Activated T-cell treated with anti-CD3 and anti-CD28 coated beads, Interleukin-2, amount 50 U/mL, for 24 hours (primary cell): Measurements from ENCODE around the gene ANGPTL8.

Experiments
- DNase-seq: peaks from one replicate; pipeline ENCODE4 v3.0.0-alpha.2; 2020
- H3K27ac Mint-ChIP-seq: 2 replicates; pipeline ENCODE4 v1.8.0; 2020; ENCODE audit warnings: mild to moderate bottlenecking, mixed read lengths
- H3K27me3 Mint-ChIP-seq: 2 replicates; pipeline ENCODE4 v1.8.0; 2020; ENCODE audit warnings: mixed read lengths
- H3K36me3 Mint-ChIP-seq: 2 replicates; pipeline ENCODE4 v1.8.0; 2020; ENCODE audit warnings: low read depth, mixed read lengths
- H3K4me1 Mint-ChIP-seq: 2 replicates; pipeline ENCODE4 v1.8.0; 2020; ENCODE audit warnings: low read depth, mixed read lengths
- H3K4me3 Mint-ChIP-seq: 2 replicates; pipeline ENCODE4 v1.8.0; 2020; ENCODE audit warnings: mild to moderate bottlenecking, moderate library complexity, mixed read lengths
- H3K9me3 Mint-ChIP-seq: 2 replicates; pipeline ENCODE4 v1.8.0; 2020; ENCODE audit warnings: mixed read lengths

Gene ANGPTL8

DNA sequence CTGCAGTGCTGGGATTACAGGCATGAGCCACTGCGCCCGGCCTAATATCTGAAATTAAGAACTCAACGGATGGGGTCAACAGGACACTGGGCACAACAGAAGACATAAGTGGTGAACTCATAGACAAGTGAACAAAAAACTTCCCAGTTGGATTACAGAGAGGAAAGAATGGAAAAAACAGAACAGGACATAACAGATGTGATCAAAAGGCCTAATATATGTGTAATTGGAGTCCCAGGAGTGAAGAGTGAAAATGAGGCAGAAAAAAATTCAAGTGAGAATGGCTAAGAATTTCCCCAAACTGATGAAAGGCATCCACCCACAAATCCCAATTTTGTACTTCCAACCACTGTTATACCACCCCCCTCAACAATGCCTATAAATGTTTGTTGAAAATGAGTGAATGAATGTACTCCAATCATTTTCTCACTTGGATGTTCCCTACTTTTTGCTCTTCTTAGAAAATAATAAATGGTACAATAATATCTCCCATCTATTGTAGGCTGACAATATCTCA is 18.3 kb upstream of the ANGPTL8 start:
- no peak for DNase-seq
- peaks cover 5% of the 10 kb centered on the region for H3K27me3 Mint-ChIP-seq
- no peaks in the 10 kb centered on the region for H3K36me3 Mint-ChIP-seq
- H3K4me3 Mint-ChIP-seq, result no peak overlapping the region
- no peak overlapping the region for H3K27ac Mint-ChIP-seq
- no peaks in the 10 kb centered on the region for H3K4me1 Mint-ChIP-seq
- H3K9me3 Mint-ChIP-seq, result peaks cover 13% of the 10 kb centered on the region

DNA sequence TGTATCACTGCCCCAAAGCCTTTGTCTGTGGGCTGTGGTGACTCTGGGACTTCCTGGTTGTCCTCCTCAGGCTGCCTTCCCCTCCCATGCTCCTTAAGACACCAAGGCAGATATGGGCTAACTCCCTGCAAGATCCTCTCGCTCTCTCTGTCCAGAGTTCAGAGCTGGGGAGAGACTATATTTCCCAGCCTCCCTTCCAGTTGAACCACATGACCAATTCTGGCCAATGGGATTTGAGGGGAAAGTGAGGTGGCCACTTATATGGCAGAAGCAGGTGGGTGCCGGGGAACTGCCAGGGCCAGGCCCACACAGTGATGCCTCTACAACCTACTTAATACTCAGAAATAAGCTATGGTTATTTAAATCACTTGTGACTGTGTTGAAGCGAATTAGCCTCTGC is 16.2 kb upstream of the ANGPTL8 start:
- Mint-ChIP-seq H3K9me3 (peaks cover 13% of the 10 kb centered on the region), H3K27ac (no peak overlapping the region), H3K27me3 (no peaks in the 10 kb centered on the region), H3K4me1 (no peaks in the 10 kb centered on the region), H3K36me3 (no peaks in the 10 kb centered on the region), H3K4me3 (no peak overlapping the region)
- DNase-seq, result no peak

DNA sequence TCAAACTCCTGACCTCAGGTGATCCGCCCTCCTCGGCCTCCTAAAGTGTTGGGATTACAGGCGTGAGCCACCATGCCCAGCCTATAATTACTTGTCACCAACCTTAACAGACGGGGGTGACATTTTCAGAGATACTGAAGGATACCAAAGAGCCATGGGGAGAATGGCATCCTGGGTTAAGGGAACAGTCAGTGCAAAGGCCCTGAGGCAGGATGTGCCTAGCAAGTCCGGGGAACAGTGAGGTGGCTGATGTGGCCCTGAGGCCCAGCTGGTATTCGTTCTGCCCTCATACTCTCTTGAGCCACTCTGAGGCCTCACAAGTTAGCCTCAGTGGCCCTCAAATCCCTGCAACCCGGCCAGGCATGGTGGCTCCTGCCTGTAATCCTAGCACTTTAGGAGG is 15.0 kb upstream of the ANGPTL8 start:
- no peak overlapping the region for H3K4me3 Mint-ChIP-seq
- no peaks in the 10 kb centered on the region for H3K36me3 Mint-ChIP-seq
- H3K27me3 Mint-ChIP-seq, result no peaks in the 10 kb centered on the region
- no peaks in the 10 kb centered on the region for H3K4me1 Mint-ChIP-seq
- no peak for DNase-seq
- peaks cover 13% of the 10 kb centered on the region for H3K9me3 Mint-ChIP-seq
- no peak overlapping the region for H3K27ac Mint-ChIP-seq

DNA sequence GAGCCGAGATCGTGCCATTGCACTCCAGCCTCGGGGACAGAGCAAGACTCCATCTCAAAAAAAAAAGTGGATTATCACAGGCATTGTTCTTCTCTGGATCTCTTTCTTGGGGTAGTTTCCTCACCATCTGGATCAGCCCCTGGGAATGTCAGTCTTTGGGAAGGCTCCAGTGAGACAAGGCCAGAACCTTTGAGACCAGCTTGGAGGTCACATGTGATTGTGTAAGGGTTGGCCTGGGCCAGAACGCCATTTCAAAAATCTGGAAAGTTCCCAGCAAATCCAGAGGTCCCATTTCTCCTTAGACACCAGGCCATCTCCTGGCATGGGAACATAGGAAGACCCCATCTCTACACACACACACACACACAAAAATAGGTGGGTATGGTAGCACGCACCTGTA is 14.2 kb upstream of the ANGPTL8 start:
- no peaks in the 10 kb centered on the region for H3K27me3 Mint-ChIP-seq
- H3K27ac Mint-ChIP-seq, result no peak overlapping the region
- no peak for DNase-seq
- H3K36me3 Mint-ChIP-seq, result no peaks in the 10 kb centered on the region
- no peaks in the 10 kb centered on the region for H3K4me1 Mint-ChIP-seq
- H3K4me3 Mint-ChIP-seq, result no peak overlapping the region
- H3K9me3 Mint-ChIP-seq, result peaks cover 13% of the 10 kb centered on the region

DNA sequence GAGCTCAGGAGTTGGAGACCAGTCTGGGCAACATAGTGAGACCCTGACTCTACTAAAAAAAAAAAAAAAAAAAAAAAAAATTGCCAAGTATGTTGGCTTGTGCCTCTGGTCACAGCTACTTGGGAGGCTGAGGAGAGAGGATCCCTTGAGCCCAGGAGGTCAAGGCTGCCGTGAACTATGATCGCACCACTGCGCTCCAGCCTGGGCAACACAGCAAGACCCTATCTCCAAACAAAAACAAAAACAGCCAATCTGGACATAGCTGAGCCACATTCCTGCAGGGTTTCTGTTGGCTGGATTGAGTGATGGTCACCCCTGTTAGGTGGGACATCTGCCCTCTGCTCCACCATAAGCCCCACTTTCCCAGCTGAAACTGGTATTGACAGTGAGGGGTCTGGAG is 13.6 kb upstream of the ANGPTL8 start:
- DNase-seq, result no peak
- peaks cover 8% of the 10 kb centered on the region for H3K9me3 Mint-ChIP-seq
- H3K36me3 Mint-ChIP-seq, result no peaks in the 10 kb centered on the region
- H3K27ac Mint-ChIP-seq, result no peak overlapping the region
- H3K27me3 Mint-ChIP-seq, result no peaks in the 10 kb centered on the region
- H3K4me3 Mint-ChIP-seq, result no peak overlapping the region
- no peaks in the 10 kb centered on the region for H3K4me1 Mint-ChIP-seq

DNA sequence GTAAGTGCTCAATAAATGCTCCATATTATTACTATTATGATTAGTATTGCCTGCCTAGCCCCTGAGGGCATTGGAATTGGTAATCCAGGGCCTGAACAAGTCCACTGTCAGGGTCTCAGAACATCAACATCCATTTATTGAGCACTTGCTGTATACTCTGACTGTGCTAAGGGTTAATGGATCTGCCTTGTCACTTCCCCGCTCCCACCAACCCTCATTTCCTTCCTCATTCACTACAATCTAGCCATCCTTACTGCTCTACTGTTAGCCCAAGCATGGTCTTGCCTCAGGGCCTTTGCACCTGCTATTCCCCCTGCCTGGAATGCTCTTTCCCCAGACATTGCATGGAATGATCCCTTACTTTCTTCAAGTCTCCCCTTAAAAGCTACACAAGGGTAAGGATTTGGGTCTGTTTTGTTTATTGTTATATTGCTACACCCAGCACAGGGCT is 12.7 kb upstream of the ANGPTL8 start:
- Mint-ChIP-seq H3K4me3 (no peak overlapping the region), H3K27ac (no peak overlapping the region), H3K4me1 (no peaks in the 10 kb centered on the region), H3K9me3 (no peaks in the 10 kb centered on the region), H3K27me3 (no peaks in the 10 kb centered on the region), H3K36me3 (no peaks in the 10 kb centered on the region)
- no peak for DNase-seq

DNA sequence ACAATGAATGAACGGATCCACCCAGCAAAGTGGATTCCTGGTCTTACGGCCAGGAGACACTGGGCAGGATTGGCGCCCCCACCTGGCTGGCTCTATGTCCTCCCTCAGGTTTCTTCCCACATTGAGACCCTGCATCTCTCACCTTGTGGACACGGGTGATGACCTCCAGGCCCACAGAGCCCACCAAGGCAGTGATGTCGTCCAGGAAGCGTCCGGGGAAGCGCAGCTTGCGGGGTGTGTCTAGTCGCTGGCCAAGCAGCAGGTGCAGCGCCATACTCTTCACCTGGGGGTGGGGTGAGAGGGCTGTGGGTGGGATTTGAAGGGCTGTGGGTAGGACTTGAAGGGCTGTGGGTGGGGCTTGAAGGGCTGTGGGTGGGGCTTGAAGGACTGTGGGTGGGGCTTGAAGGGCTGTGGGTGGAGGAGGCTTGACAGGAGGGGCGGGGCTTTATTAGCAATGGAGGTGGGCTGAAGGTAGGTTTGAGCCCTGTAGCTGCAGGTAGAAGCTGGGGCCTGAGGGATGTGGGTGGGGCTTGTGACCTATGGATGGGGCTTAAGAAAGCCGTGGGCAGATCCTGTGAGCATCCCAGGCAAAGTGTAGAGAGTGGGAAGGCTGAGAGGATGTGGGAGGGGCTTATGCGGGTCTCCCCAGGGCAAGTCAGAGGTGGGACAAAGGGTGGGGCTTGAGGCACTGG is 12.1 kb upstream of the ANGPTL8 start:
- no peak for DNase-seq
- Mint-ChIP-seq H3K4me1 (no peaks in the 10 kb centered on the region), H3K27me3 (no peaks in the 10 kb centered on the region), H3K9me3 (no peaks in the 10 kb centered on the region), H3K4me3 (no peak overlapping the region), H3K36me3 (no peaks in the 10 kb centered on the region), H3K27ac (no peak overlapping the region)

DNA sequence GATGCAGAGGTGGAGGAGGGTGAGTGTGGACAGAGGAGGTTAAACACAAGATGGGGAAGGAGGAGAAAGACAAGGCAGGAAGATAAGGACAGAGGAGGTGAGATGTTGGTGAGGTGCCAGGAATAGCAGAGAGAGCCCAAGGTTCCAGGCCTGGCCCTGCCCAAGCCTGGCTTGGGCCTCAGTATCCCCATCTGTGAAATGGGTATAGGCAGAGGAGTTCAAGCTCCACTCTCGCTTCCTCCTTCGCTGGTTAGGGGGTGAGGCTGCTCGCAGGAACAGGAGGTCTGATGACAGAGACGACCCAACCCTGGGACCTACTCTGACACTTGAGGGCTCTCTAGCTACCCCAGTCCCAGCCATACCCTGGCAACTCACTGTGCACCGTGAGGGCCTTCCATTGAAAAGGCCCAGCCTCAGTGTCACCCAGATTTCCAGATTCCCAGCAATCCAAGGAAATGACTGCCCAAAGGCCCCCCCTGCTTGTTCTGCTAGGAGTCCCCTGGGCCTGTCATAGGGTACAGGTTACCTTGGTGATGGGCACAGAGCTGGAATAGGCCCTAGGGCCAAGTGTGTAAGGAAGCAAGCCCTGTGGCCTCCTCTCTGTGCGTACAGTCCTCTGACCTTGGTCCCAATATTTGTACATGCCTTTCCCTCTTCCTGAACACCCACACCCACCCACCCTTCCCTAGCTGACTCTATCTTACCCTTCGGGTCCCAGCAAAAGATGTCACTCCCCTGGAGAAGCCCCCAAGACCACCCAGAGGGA is 8.6 kb upstream of the ANGPTL8 start:
- Mint-ChIP-seq H3K4me3 (no peak overlapping the region), H3K36me3 (no peaks in the 10 kb centered on the region), H3K4me1 (no peaks in the 10 kb centered on the region), H3K9me3 (no peaks in the 10 kb centered on the region), H3K27me3 (no peaks in the 10 kb centered on the region), H3K27ac (no peak overlapping the region)
- no peak for DNase-seq

DNA sequence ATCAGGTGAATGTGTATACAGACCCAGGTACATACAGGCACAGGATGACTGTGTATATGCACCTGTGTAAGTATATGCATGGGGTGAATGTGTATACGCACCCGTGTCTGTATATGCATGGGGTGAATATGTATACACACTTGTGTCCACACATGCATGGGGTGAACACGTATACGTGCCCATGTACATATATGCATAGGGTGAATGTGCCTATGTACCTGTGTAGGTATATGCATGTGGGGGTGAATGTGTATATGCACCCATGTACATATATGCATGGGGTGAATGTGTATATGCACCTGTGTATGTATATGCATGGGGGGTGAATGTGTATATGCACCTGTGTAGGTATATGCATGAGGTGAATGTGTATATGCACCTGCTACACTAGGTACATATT is 6.9 kb upstream of the ANGPTL8 start:
- Mint-ChIP-seq H3K36me3 (no peaks in the 10 kb centered on the region), H3K27ac (no peak overlapping the region)

DNA sequence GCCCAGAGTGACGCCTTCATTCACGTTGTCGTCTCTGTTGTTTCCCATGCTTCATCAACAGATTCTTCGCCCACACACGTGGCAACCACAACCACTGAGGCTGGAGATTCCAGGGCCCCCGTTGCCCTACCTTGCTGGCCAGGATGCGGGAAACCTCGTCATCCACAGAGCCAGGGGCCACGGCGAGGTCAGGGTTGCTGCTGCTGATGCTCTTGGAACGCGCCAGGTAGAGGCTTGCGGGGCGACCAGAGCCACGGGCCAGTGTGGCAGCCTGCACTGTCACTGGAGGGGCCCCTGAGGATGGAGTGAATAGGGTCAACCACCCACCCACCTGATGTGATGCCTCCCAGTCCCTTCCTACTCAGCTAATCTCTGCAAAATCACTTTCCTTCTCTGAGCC is 6.3 kb upstream of the ANGPTL8 start:
- Mint-ChIP-seq H3K36me3 (no peaks in the 10 kb centered on the region), H3K4me3 (no peak overlapping the region), H3K4me1 (no peaks in the 10 kb centered on the region), H3K9me3 (no peaks in the 10 kb centered on the region), H3K27ac (no peak overlapping the region), H3K27me3 (no peaks in the 10 kb centered on the region)
- DNase-seq, result no peak

More for the DNA sequence above, 6.9 kb upstream of the ANGPTL8 start:
- H3K27me3 Mint-ChIP-seq, result no peaks in the 10 kb centered on the region
- H3K9me3 Mint-ChIP-seq, result no peaks in the 10 kb centered on the region
- H3K4me3 Mint-ChIP-seq, result no peak overlapping the region
- no peak for DNase-seq
- H3K4me1 Mint-ChIP-seq, result no peaks in the 10 kb centered on the region

DNA sequence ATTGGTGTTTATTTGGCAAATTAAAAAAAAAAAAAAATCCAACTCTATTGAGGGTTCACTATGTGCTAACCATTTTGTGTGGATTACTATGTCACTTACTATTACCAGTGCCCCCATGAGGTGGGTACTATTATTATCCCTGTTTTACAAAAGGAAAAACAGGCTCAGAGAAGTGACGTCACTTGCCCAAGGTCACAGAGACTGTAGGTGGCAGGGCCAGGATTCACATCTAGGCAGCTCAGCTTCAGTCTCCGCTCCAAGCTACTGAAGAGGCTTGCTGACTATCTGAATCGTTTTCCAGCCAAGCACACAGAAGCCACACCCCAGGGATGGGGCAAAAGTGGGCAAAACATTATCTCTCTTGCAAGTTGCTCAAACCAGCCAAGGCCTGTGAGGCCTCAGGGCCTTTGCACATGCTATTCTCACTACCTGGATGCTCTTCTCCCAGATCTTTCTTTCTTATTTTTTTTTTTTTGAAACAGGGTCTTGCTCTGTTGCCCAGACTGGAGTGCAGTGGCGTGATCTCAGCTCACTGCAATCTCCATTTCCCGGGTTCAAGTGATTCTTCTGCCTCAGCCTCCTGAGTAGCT is 4.8 kb upstream of the ANGPTL8 start:
- H3K4me1 Mint-ChIP-seq, result no peaks in the 10 kb centered on the region
- H3K9me3 Mint-ChIP-seq, result peaks cover 7% of the 10 kb centered on the region
- H3K27ac Mint-ChIP-seq, result no peak overlapping the region
- H3K27me3 Mint-ChIP-seq, result no peaks in the 10 kb centered on the region
- no peak for DNase-seq
- H3K4me3 Mint-ChIP-seq, result no peak overlapping the region
- no peaks in the 10 kb centered on the region for H3K36me3 Mint-ChIP-seq

DNA sequence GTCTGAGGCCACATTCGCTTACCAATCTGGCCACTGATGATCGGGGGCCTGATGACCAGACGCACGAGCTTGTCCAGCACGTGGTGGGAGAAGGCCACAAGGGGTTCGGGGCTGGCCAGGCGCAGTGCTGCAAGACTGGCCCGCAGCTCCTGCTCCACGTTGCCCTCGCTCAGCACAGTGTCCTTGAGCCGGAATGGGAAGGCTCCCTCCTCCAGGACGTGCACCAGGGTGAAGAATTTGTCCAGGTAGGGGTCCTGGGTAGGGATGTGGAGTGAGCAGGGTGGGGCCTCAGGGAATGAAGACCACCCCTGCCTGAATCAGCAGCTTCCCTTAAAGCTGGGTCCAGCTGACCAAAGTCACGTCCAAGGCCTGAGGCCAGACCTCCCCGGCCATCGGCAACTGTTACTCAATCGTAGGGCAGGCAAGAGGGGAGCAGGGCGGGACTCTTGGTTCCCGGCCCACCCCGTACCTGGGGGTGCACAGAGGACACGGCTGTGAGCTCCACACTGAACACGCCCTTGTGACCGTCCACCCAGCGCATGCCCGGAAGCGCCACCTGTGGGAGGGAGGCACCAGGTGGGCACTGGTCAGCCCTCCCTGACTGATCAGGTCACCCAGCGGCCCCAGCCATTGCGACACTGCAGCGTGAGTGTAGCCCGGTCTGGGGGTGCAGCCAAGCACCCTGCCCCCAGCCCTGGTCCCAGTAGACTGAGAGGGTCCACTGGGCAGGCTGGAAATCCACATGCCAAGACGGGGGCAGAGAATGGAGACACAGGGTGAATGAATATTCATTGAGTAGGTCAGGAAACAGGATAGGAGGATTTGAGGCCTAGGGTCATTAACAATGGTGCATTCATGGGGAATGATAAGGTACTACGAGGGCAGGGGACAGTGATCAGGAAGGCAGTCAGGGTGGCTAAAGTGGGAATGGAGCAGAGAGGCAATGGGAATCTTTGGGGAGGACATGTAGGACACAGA is 2.8 kb upstream of the ANGPTL8 start:
- peaks cover 7% of the 10 kb centered on the region for H3K9me3 Mint-ChIP-seq
- H3K27ac Mint-ChIP-seq, result no peak overlapping the region
- H3K4me1 Mint-ChIP-seq, result no peaks in the 10 kb centered on the region
- H3K36me3 Mint-ChIP-seq, result no peaks in the 10 kb centered on the region
- no peak overlapping the region for H3K4me3 Mint-ChIP-seq
- H3K27me3 Mint-ChIP-seq, result peaks cover 5% of the 10 kb centered on the region
- DNase-seq, result no peak

DNA sequence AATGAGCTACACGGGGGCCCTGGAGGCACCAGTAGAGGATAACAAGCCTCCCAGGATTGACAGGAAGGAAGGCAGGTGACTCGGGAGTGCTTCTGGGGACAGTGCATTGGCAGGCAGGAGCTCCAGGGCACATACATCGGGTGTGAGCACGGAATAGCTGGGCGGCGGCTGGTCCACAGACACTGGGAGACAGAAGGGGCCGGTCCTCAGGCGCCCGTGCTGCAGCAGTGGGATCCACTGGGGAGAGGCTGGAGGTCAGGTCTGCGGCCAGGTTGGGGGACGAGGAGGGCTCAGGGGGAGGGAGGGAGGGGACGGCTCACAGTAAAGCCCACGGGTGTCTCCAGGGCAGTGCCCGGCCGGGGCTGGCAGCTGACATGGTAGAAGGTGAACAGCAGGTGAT is 2.1 kb upstream of the ANGPTL8 start:
- no peak for DNase-seq
- Mint-ChIP-seq H3K9me3 (peaks cover 7% of the 10 kb centered on the region), H3K27ac (no peak overlapping the region), H3K4me1 (no peaks in the 10 kb centered on the region), H3K27me3 (peaks cover 11% of the 10 kb centered on the region), H3K36me3 (no peaks in the 10 kb centered on the region), H3K4me3 (no peak overlapping the region)

DNA sequence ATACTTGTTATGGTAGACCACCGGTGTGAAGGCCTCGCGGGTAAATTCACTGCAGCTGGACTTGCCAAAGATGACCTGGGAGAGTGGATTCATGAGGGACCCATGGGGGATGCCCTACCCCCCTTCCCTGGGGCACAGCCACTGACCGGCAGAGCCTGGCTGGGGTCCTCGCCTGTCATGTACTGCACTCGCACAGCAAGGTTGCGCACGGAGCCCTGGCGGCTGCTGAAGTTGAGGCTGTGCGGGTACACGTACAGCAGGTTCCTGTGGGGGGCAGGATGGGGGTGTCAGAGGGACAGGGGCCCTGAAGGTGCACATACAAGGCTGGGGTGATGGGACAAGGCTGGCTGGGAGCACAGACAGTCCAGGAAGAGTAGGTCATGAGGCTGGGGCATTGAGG is 1.4 kb upstream of the ANGPTL8 start:
- DNase-seq, result no peak
- H3K9me3 Mint-ChIP-seq, result peaks cover 7% of the 10 kb centered on the region
- H3K4me1 Mint-ChIP-seq, result no peaks in the 10 kb centered on the region
- H3K36me3 Mint-ChIP-seq, result no peaks in the 10 kb centered on the region
- no peak overlapping the region for H3K27ac Mint-ChIP-seq
- peaks cover 15% of the 10 kb centered on the region for H3K27me3 Mint-ChIP-seq
- H3K4me3 Mint-ChIP-seq, result no peak overlapping the region
